A673 (cell line): ENCODE measurements around the gene CA5A.

Experiments used
- CTCF ChIP-seq: fragments of 300-800, 200-600 bp; sonication (generic); conservative IDR thresholded peaks from 2 replicates; pipeline ENCODE4 v1.5.1; 2017; ENCODE audit warnings: low read depth, mild to moderate bottlenecking, antibody characterized with exemption, low read length, moderate library complexity, mixed read lengths
- EZH2 ChIP-seq: fragments of 200-600 bp; sonication (generic); IDR thresholded peaks from 2 replicates; pipeline ENCODE4 v1.6.1; 2017; ENCODE audit warnings: borderline replicate concordance, low read depth, mild to moderate bottlenecking, mixed read lengths, antibody characterized with exemption, low read length; ENCODE audit not compliant: poor library complexity, severe bottlenecking

- TF ChIP-seq CTCF (no peak), EZH2 (no peak)
These were observed 90.3 kb downstream of the CA5A start for GRCh38 chr16:87845807-87846619.
